ENCODE measurements around the gene MBD3.

Gene MBD3

GRCh38 chr19:1619703-1620102 is 27.0 kb upstream of the MBD3 start:
- H3K27ac ChIP-seq, result no peak overlapping the region
- no peak for DNase-seq (ENCODE audit: low spot score)
- TF ChIP-seq CTCF (IDR thresholded peaks at IDR 0.05), result no peak

GRCh38 chr19:1619094-1619439 is 26.4 kb upstream of the MBD3 start:
- TF ChIP-seq CTCF (IDR thresholded peaks at IDR 0.05), result no peak
- Histone ChIP-seq H3K27ac (no peak overlapping the region), H3K4me3 (no peak overlapping the region)
- no peak for DNase-seq (ENCODE audit: low spot score)

More at GRCh38 chr19:1619703-1620102, 27.0 kb upstream of the MBD3 start:
- no peak overlapping the region for H3K4me3 ChIP-seq

- TF ChIP-seq CTCF (IDR thresholded peaks at IDR 0.05), result no peak
- H3K4me3 ChIP-seq, result no peak overlapping the region
- no peak for DNase-seq (ENCODE audit: low spot score)
- H3K27ac ChIP-seq, result no peak overlapping the region
Measured at GRCh38 chr19:1618157-1619093, 25.8 kb upstream of the MBD3 start.

- no peak for DNase-seq (ENCODE audit: low spot score)
- no peak overlapping the region for H3K4me3 ChIP-seq
- no peak overlapping the region for H3K27ac ChIP-seq
- no peak for TF ChIP-seq CTCF (IDR thresholded peaks at IDR 0.05)
Measured at GRCh38 chr19:1616875-1617274, 24.2 kb upstream of the MBD3 start.

- no peak for TF ChIP-seq CTCF (IDR thresholded peaks at IDR 0.05)
- no peak for DNase-seq (ENCODE audit: low spot score)
- Histone ChIP-seq H3K27ac (no peak overlapping the region), H3K4me3 (no peak overlapping the region)
Measured at GRCh38 chr19:1616396-1616795, 23.7 kb upstream of the MBD3 start.

- no peak for TF ChIP-seq CTCF (IDR thresholded peaks at IDR 0.05)
- Histone ChIP-seq H3K4me3 (no peak overlapping the region), H3K27ac (no peak overlapping the region)
- DNase-seq (ENCODE audit: low spot score), result no peak
Measured at GRCh38 chr19:1615156-1615765, 22.6 kb upstream of the MBD3 start.
